ENCODE results near the gene CIDEA. TPM values are rescaled to one million over a fixed set of nuclear protein-coding genes. Genes with fewer than 3 reads are reported as not detected.
"Not testable (repeated sequence)": the region's sequence is repeated elsewhere in the genome, so short reads cannot be mapped to it uniquely, and the experiment has no call there.

Gene CIDEA
- total and polyA plus RNA-seq, 4 donors = 0.38 to 1.0 (median 0.47) TPM

DNA sequence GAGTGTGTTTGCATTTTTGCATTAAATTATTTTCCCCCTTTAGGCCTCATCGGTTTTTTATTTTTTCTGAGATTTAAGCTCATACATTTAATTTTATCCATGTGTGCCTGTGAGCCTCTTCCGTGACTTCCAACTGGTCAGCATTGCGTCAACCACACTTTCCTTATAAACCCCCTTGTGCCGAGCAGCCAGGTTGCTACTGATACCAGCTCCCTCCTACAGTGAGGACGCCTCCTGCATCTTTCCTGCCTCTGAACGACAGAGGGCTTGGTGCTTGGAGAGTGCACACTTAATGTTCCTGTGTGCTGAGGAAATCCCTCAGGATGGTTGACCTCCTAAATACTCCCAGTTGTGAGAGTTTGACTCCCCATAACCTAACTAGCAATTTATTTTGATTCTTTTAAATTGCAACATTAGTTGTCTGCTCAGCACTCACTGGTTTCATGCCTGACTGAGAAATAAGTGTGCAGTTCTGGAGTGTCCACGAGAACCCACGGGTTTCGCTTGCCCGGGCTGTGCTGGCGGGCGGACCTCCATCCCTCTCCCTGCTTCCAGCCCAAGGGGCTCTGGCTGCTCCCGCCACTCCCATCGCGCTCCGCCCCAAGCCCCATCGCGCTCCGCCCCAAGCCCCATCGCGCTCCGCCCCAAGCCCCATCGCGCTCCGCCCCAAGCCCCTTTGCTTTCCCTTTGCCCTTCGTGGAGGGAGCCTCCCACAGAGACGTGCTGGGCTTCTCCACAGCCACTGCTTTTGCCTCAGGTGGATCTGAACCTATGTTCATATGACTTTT, 26.6 kb upstream of the CIDEA start:
- H3K27ac ChIP-seq (ENCODE audit: low read depth, low read length); H3K4me1 ChIP-seq (ENCODE audit: control insufficient read depth, insufficient read depth, low read length); DNase-seq (ENCODE audit: low read depth in 4 of 6, low spot score in 6 of 6); H3K36me3 ChIP-seq (ENCODE audit: control insufficient read depth, insufficient read depth, low read length); H3K9me3 ChIP-seq (ENCODE audit: control insufficient read depth, insufficient read depth, low read length); H3K4me3 ChIP-seq (ENCODE audit: low read depth, low read length); H3K27me3 ChIP-seq (ENCODE audit: control insufficient read depth, insufficient read depth, low read length): not testable (repeated sequence)
- no CpG with 5 or more reads among the region's 27 CpGs for WGBS (ENCODE audit: insufficient coverage)

DNA sequence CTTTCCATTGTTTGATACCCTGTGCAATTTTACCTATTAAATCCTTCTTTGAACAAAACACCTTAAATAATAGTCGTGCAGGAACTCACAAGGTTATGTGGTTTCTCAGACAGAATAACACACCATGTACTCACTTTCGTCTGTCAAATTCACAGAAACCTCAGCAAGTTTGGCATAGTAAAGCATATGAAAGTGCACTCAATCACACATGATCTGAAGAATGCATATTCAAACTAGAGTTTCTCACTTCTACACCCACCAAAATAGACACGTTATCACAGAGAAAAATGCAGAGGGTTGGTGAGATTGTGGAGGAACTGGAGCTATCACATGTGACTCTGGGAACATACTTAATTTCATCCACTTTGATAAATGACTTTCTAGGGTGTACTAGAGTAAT, 25.9 kb upstream of the CIDEA start:
- not testable (repeated sequence) for H3K4me1 ChIP-seq (ENCODE audit: control insufficient read depth, insufficient read depth, low read length); H3K27me3 ChIP-seq (ENCODE audit: control insufficient read depth, insufficient read depth, low read length); DNase-seq (ENCODE audit: low read depth in 4 of 6, low spot score in 6 of 6); H3K36me3 ChIP-seq (ENCODE audit: control insufficient read depth, insufficient read depth, low read length); H3K4me3 ChIP-seq (ENCODE audit: low read depth, low read length); H3K9me3 ChIP-seq (ENCODE audit: control insufficient read depth, insufficient read depth, low read length); H3K27ac ChIP-seq (ENCODE audit: low read depth, low read length)
- no CpG with 5 or more reads among the region's 3 CpGs for WGBS (ENCODE audit: insufficient coverage)

DNA sequence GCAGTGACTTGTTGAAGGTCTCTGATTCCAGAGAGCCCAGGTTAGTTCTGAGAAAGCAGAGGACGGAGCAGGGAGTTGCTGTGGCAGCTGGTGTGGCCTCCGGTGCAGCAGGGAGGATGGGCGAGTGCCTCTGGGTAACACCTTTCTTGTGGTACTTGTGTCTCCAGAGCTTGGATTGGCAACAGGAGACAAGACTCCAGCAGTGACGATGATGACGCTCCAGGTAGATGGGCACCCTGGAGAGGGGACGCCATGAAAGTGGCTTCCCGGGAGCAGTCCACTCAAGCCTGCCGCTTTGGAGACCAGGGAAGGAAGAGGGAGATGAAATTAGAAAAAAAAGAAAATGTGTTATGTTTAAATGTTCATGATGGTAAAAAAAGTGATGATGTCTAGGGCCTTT, 23.6 kb upstream of the CIDEA start:
- WGBS (ENCODE audit: insufficient coverage) = 96% methylated on average over 8 of the region's 8 CpGs

DNA sequence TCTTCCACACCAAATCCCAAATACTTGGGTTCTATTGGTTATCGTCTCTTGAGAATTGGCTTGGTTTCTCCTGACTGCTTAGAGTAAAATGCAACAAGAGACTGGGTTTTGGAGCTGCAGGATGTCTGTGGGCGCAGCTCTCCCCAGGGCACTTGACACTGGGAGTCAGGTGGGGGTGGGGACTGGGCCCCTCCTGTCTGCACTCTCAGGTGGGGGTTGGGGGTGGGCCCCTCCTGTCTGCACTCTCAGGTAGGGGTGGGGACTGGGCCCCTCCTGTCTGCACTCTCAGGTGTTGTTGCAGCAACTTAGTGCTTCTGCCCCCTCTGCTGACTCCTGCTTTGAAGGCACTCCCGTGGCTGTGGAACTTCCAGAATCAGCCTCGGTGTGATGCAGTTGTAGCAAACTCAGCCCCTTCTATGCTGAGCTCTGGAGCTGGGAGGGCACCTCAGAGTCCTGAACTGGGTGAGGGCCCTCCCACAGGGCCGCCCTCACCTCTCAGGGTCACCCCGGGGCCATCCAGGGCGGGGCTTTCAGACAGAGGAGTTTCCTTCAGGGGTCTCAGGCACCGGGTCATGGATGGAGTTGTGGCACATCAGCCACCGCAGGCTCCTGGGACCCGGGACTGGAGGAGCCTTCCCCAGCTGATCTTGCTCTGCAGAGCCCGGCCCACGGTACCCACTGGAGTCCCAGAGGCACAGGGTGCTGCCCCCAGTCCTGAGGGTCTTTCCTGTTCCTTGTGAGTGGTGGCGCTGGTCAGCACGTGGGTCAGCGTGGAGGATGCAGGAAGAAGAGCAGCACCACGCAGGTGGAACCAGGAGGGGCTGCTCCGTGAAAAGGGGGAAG, 22.9 kb upstream of the CIDEA start:
- H3K27me3 ChIP-seq (ENCODE audit: control insufficient read depth, insufficient read depth, low read length) = no peaks in the 10 kb centered on the region
- no peaks in the 10 kb centered on the region for H3K4me1 ChIP-seq (ENCODE audit: control insufficient read depth, insufficient read depth, low read length)
- H3K9me3 ChIP-seq (ENCODE audit: control insufficient read depth, insufficient read depth, low read length) = no peaks in the 10 kb centered on the region
- no peak for DNase-seq (ENCODE audit: low read depth in 4 of 6, low spot score in 6 of 6)
- H3K4me3 ChIP-seq (ENCODE audit: low read depth, low read length) = no peak overlapping the region
- H3K27ac ChIP-seq (ENCODE audit: low read depth, low read length) = no peak overlapping the region
- no peaks in the 10 kb centered on the region for H3K36me3 ChIP-seq (ENCODE audit: control insufficient read depth, insufficient read depth, low read length)
- WGBS (ENCODE audit: insufficient coverage) = 88% methylated on average over 16 of the region's 17 CpGs

More for the DNA sequence above, 23.6 kb upstream of the CIDEA start:
- not testable (repeated sequence) for DNase-seq (ENCODE audit: low read depth in 4 of 6, low spot score in 6 of 6); H3K4me1 ChIP-seq (ENCODE audit: control insufficient read depth, insufficient read depth, low read length); H3K9me3 ChIP-seq (ENCODE audit: control insufficient read depth, insufficient read depth, low read length); H3K36me3 ChIP-seq (ENCODE audit: control insufficient read depth, insufficient read depth, low read length); H3K27ac ChIP-seq (ENCODE audit: low read depth, low read length); H3K27me3 ChIP-seq (ENCODE audit: control insufficient read depth, insufficient read depth, low read length); H3K4me3 ChIP-seq (ENCODE audit: low read depth, low read length)

DNA sequence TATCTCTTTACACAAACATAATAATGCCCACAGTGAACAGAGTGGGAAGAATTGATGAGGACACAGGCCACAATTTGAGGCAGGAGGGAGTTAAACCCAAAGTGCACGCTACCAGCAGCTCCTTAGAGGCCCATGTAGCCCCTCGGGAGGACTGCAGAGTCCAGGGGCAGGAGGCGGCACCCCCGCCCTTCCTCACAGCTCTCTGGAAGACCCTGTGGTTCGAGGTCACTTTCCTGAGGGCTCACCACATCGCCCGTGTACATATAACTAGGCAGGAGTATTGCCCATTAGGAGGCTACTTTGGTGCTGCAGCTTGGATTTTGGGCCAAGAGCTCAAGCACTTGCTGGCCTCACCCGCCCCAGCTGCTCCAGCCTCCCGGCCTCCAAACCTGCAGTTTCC, 22.2 kb upstream of the CIDEA start:
- WGBS (ENCODE audit: insufficient coverage) = 93% methylated on average over 8 of the region's 9 CpGs
- Histone ChIP-seq H3K4me1 (ENCODE audit: control insufficient read depth, insufficient read depth, low read length) (peaks cover 4% of the 10 kb centered on the region), H3K4me3 (ENCODE audit: low read depth, low read length) (no peak overlapping the region), H3K36me3 (ENCODE audit: control insufficient read depth, insufficient read depth, low read length) (no peaks in the 10 kb centered on the region), H3K9me3 (ENCODE audit: control insufficient read depth, insufficient read depth, low read length) (no peaks in the 10 kb centered on the region), H3K27me3 (ENCODE audit: control insufficient read depth, insufficient read depth, low read length) (no peaks in the 10 kb centered on the region), H3K27ac (ENCODE audit: low read depth, low read length) (no peak overlapping the region)
- no peak for DNase-seq (ENCODE audit: low read depth in 4 of 6, low spot score in 6 of 6)

DNA sequence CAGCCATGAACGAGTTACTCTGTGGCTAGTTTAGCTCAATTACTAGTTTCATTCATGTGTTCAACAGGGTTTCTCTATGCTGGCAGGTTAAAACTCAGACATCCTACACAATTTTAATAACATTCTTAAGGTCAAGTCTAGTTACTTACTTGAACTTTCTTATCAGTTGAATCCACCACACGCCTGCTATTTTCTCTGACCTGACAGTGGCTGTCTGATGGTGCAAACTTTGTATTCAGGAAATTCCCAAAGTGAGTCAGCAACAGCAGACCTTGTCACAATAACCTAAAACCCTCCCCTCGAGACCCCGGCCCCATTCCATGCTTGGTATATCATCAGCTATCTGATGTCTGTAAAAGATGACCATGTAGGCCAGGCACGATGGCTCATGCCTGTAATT, 20.8 kb upstream of the CIDEA start:
- no peaks in the 10 kb centered on the region for H3K27me3 ChIP-seq (ENCODE audit: control insufficient read depth, insufficient read depth, low read length)
- H3K36me3 ChIP-seq (ENCODE audit: control insufficient read depth, insufficient read depth, low read length) = no peaks in the 10 kb centered on the region
- no peaks in the 10 kb centered on the region for H3K9me3 ChIP-seq (ENCODE audit: control insufficient read depth, insufficient read depth, low read length)
- H3K27ac ChIP-seq (ENCODE audit: low read depth, low read length) = no peak overlapping the region
- DNase-seq (ENCODE audit: low read depth in 4 of 6, low spot score in 6 of 6) = no peak
- H3K4me3 ChIP-seq (ENCODE audit: low read depth, low read length) = no peak overlapping the region
- 77% methylated on average over 4 of the region's 5 CpGs for WGBS (ENCODE audit: insufficient coverage)
- peaks cover 9% of the 10 kb centered on the region for H3K4me1 ChIP-seq (ENCODE audit: control insufficient read depth, insufficient read depth, low read length)

DNA sequence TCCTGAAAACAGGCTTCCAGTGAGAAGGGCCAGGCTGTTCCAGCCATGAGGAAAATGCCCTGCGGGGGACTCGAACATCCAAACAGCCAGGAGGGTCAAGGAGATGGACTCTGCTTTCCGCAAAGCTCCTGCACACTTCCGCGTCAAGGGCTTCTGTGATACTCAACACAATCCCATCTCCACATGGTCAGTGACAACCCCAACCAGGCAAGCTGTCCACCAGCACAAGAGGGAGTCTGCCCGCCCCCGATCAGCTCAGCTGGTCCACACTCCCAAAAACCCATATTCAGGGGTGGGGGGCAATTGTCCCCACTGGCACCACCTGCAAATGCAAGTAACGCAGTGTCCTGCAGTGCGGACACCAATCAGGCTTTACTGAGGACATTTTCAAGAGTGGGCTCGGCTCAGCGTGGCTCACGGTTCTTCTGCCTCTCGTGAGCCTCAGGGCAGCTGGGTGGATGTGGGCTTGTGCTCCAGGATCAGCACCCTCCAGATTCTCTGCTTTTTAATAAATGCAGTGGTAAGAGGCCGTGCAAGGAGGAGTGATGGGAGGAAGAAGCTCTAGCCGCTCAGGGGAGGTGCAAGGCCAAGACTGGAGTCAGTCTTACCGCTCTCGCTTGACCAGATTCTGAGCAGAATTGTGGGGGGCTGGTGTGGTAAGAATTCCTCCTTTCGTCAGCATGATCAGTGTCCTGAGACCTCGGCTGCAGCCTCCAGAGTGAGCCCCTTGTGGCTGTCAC, 19.5 kb upstream of the CIDEA start:
- H3K27me3 ChIP-seq (ENCODE audit: control insufficient read depth, insufficient read depth, low read length) = no peaks in the 10 kb centered on the region
- no peaks in the 10 kb centered on the region for H3K36me3 ChIP-seq (ENCODE audit: control insufficient read depth, insufficient read depth, low read length)
- WGBS (ENCODE audit: insufficient coverage) = 92% methylated on average over 18 of the region's 19 CpGs
- DNase-seq (ENCODE audit: low read depth in 4 of 6, low spot score in 6 of 6) = no peak
- H3K4me3 ChIP-seq (ENCODE audit: low read depth, low read length) = no peak overlapping the region
- H3K4me1 ChIP-seq (ENCODE audit: control insufficient read depth, insufficient read depth, low read length) = peaks cover 9% of the 10 kb centered on the region
- H3K27ac ChIP-seq (ENCODE audit: low read depth, low read length) = no peak overlapping the region
- H3K9me3 ChIP-seq (ENCODE audit: control insufficient read depth, insufficient read depth, low read length) = no peaks in the 10 kb centered on the region

DNA sequence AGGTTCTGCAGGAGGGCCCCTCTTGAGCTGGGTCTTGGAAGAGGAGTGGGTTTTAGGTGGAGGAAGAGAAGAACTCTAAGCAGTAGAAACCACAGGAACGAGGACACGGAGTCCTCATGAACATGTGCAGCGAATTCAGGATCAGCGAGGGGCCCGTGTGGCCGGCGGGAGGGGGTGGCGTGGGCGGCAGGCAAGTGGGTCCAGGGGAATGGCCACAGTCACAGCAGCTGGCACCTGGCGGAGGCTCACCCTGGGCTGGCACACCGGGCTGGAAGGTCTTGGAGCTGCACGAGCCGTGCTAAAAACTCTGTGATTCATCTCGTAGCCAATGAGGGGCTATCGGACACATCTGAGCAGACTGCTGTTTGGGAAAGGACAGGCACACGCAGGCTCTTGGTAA, 18.0 kb upstream of the CIDEA start:
- no peak for DNase-seq (ENCODE audit: low read depth in 4 of 6, low spot score in 6 of 6)
- WGBS (ENCODE audit: insufficient coverage) = 90% methylated on average over 10 of the region's 16 CpGs
- H3K4me3 ChIP-seq (ENCODE audit: low read depth, low read length) = no peak overlapping the region
- no peaks in the 10 kb centered on the region for H3K9me3 ChIP-seq (ENCODE audit: control insufficient read depth, insufficient read depth, low read length)
- no peaks in the 10 kb centered on the region for H3K27me3 ChIP-seq (ENCODE audit: control insufficient read depth, insufficient read depth, low read length)
- no peaks in the 10 kb centered on the region for H3K36me3 ChIP-seq (ENCODE audit: control insufficient read depth, insufficient read depth, low read length)
- H3K27ac ChIP-seq (ENCODE audit: low read depth, low read length) = no peak overlapping the region
- H3K4me1 ChIP-seq (ENCODE audit: control insufficient read depth, insufficient read depth, low read length) = peaks cover 9% of the 10 kb centered on the region

DNA sequence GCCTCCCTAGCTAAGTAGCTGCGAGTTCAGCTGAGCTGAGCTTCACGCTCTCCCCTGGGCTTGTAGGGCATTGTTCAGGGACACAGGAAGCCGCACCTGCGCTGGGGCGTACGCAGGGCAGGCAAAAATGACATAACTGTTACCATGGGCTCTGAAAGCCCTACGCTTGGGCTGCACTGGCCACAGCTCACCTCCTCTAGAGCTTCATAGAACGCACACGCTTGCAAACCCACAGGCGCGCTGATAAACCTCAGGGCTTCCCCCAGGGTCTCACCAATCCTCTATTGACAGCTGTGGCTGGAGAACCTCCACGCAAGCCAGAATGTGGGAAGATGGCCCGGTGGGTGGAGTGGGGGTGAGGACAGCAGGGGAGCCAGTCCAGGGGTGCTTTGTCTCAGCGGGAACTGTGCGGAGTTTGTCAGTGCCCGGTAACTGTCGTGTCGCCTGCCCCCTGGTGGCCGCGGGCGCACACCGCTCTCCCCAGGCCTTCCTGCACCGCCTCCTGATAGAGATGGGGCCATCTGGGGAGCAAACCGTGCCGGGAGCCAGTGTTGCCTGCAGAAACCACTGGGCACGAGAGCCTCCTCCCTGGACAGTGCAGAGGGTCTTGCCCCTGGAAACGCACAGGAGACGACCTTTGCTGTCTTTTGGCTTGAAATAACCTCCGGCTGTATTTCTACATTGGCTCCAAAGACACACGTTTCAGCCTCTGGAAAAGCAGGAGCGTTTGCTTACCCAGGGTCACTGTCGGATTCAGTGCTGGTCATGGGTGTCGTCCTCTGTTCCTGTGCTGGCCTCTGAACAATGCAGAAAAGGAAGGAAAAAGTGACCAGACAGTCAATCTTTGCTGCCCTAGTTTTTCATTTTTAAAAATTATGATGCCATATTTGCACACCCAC, 17.0 kb upstream of the CIDEA start:
- no peak overlapping the region for H3K4me3 ChIP-seq (ENCODE audit: low read depth, low read length)
- no peaks in the 10 kb centered on the region for H3K36me3 ChIP-seq (ENCODE audit: control insufficient read depth, insufficient read depth, low read length)
- H3K4me1 ChIP-seq (ENCODE audit: control insufficient read depth, insufficient read depth, low read length) = peaks cover 9% of the 10 kb centered on the region
- 39% methylated on average over 30 of the region's 33 CpGs for WGBS (ENCODE audit: insufficient coverage)
- peak in 2 of 6 donors; percentile 70 to 71 for DNase-seq (ENCODE audit: low read depth in 4 of 6, low spot score in 6 of 6)
- H3K9me3 ChIP-seq (ENCODE audit: control insufficient read depth, insufficient read depth, low read length) = no peaks in the 10 kb centered on the region
- H3K27me3 ChIP-seq (ENCODE audit: control insufficient read depth, insufficient read depth, low read length) = no peaks in the 10 kb centered on the region
- H3K27ac ChIP-seq (ENCODE audit: low read depth, low read length) = no peak overlapping the region

All from spinal cord (tissue), 10 donors.